HG02852 (cell line): ENCODE data around the gene ZNF236.

Experiments used
- ATAC-seq: cut with Tn5 transposase; IDR thresholded peaks from one replicate; pipeline ENCODE4 v1.9.1; 2021; ENCODE audit warnings: mild to moderate bottlenecking, moderate library complexity; ENCODE audit not compliant: unreplicated experiment

ZNF236 gene

DNA sequence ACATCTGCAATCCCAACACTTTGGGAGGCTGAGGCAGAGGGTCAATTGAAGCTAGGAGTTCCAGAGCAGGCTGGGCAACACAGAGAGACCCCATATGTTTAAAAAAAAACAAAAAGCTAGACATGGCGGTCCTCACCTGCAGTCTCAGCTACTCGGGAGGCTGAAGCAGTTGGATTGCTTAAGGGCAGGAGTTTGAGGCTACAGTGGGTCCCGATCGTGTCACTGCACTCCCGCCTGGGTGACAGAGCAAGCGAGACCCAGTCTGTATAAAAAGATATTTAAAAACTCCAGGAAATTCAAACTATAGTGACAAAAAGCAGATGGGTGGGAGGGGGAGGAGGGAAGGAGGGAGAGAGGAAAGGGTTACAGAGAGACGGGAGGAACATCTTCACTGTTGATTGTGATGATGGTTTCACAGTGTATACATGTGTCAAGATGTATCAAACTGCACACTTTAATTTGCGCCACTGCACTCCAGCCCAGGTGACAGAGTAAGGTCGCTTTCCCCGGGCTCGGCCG, 942 bp upstream of the ZNF236 start:
- ATAC-seq, result no peak

- ATAC-seq, result peak; percentile 40
Observed at GRCh38 chr18:76821875-76822505, 367 bp upstream of the ZNF236 start.

- no peak for ATAC-seq
Observed at GRCh38 chr18:76823161-76823538, 793 bp downstream of the ZNF236 start.

GRCh38 chr18:76823587-76824011, 1.2 kb downstream of the ZNF236 start:
- peak; percentile 13 for ATAC-seq

DNA sequence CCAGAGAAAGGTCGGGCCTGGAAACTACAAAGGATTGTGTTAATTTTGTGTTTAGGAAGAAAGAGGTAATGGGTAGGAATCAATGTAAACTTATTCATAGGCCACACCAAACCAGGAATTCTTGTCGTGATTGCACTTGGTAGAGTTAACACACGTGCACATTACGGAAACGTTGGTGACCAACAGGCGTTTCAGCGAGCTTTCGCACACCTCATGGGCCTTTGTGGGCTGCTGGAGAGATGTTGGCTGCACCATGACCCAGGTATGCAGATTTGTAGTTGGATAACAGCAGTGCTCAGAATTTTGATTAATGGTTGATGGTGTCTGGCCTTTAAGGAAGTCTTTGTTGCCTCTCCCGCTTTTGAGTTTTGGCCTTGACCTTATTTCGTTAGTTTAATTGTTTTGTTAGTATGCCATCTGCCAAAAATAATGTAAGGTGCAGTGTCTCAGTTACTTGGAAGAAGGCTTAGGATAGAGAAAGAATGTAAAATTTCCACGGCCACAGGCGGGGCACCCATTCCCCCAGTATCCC, 1.9 kb downstream of the ZNF236 start:
- ATAC-seq, result no peak

- no peak for ATAC-seq
Observed at GRCh38 chr18:76824754-76825153, 2.4 kb downstream of the ZNF236 start.

DNA sequence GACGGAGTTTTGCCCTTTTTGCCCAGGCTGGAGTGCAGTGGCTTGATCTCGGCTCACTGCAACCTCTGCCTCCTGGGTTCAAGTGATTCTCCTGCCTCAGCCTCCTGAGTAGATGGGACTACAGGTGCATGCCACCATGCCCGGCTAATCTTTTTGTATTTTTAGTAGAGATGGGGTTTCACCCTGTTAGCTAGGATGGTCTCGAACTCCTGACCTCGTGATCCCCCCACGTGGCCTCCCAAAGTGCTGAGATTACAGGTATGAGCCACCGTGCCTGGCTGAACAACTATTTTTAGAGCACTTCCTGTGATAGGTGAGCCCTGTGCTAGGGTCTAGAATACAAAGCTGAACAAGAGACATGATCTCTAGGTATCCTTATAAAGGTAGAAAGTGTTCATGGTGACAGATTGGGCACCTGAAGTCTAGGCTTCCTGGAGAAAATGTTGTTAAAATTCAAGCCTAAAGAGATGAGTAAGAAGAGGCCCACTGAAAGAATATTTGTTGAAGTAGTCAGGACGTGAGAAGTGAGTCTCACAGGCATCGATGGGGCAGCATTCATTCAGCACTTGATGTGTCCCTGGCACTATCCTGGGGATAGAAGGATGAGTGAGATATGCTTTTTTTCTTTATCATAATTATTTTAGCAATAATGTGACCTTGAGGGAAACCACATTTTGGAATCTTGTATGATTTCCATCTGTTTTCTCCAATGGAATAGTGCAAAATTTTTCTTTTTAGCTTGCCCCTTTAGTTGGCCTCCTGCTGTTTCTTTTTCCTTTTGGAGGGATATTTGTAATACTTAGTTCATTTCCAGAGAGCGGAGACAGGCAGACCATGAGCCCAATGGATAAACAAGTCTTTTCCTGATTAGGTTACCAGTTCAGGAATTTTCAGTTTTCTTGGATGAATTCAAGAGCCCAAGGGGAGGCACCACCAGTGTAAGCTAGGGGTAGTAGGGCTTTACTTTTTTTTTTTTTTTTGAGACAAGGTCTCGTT, 5.1 kb downstream of the ZNF236 start:
- no peak for ATAC-seq

GRCh38 chr18:76834379-76834778, 12.0 kb downstream of the ZNF236 start:
- no peak for ATAC-seq

DNA sequence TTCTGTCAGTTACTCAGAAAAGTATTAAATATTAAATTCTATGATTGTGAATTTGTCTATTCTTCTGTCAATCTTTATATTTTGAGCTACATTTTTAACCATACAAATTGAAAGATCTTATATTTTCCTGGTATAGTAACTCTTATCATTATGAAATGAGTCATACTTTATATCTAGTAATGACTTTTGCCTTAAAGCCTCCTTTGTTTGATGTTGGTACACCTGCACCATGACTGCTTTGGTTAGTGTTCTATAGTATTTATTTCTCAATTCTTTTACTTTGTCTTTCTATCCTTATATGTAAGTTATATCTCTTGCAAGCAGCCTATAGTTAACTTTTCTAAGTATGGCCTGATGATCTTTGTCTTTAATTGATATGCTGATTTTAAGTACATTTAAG, 13.0 kb downstream of the ZNF236 start:
- ATAC-seq, result no peak

- no peak for ATAC-seq
Observed at GRCh38 chr18:76837071-76837470, 14.7 kb downstream of the ZNF236 start.

DNA sequence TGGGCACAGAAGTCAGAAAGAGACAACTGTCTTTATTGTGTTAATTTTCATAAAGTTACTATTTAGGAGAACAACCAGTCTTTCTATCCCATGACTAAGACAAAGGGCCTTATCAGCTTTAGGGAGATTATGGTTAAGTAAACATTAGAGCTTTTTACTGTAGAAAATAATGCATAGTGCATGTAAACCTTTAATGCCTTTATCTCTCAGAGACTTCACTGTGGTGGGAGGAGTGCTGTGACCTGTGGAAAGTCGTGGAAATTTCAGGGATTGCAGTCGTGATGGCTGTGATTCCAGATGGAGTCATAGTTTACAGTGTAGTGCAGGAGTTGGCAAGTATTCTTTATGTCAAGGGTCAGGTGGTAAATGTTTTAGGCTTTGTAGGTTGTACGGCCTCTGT, 15.8 kb downstream of the ZNF236 start:
- ATAC-seq, result no peak

GRCh38 chr18:76839086-76839794, 16.9 kb downstream of the ZNF236 start:
- ATAC-seq, result no peak

- no peak for ATAC-seq
Observed at GRCh38 chr18:76842837-76843530, 20.6 kb downstream of the ZNF236 start.

- no peak for ATAC-seq
Observed at GRCh38 chr18:76844144-76844543, 21.8 kb downstream of the ZNF236 start.

GRCh38 chr18:76844742-76845477, 22.6 kb downstream of the ZNF236 start:
- no peak for ATAC-seq

DNA sequence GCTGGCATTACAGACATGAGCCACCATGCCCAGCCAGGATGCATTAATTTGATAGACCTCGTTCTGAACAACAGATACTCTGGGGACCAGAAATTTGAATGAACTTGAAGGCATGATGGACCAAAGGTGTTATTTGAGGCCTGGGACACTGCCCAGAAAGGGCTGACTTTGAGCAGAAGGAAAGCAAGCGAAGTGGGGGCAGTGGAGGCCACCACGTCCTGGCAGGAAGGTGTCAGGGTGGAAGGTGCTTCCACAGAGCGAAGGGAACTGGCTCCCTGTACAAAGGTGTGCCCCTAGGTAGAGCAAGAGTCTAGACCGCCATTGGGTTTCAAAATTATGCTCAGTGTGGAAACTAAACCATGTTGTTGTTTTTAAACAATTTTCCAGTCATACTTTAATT, 23.9 kb downstream of the ZNF236 start:
- ATAC-seq, result no peak

- no peak for ATAC-seq
Observed at GRCh38 chr18:76847916-76848315, 25.6 kb downstream of the ZNF236 start.

DNA sequence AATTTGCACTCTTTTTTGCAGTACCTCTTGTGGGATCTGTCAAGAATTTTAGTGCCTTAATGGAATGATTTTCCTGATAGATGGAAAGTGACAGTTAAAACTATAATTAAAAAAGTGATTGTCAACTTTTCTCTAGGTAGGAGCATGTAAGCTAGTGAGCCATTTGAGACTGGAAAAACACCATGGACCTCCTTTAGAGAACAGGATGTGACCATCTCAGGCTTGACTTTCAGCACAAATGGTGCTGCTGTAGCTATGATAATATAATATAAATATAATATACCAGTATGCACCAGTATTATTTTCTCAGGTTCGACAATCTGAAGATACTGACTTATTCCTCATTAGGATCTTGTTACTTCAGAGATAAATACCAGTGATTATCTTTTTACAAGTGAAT, 27.8 kb downstream of the ZNF236 start:
- ATAC-seq, result no peak

DNA sequence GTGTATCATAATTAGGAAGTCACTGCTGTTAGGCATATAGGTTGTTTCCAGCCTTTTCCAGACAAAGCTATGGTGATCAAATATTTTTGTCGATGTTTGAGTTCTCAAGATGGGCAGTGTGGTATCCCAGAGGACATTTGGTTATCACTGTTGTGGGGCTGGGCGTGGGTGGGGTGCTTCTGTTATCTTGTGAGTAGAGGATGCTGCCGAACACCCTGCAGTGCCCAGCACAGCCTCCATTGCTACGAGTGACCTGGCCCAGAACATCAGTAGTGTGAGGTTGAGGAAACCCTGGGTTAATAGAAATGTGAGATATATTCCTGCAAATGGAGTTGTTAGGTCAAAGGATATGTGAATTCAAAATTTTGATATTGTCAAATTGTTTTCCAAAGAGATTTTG, 33.2 kb downstream of the ZNF236 start:
- no peak for ATAC-seq

- ATAC-seq, result no peak
Observed at GRCh38 chr18:76857476-76857875, 35.1 kb downstream of the ZNF236 start.
